ENCODE measurements around the gene GID4. TPM values are rescaled to one million over a fixed set of nuclear protein-coding genes. Genes with fewer than 3 reads are reported as not detected.

The GID4 gene
- total and polyA plus RNA-seq, 3 experiments from 2014 or later: 8.5 to 11.1 (median 9.8) TPM

DNA sequence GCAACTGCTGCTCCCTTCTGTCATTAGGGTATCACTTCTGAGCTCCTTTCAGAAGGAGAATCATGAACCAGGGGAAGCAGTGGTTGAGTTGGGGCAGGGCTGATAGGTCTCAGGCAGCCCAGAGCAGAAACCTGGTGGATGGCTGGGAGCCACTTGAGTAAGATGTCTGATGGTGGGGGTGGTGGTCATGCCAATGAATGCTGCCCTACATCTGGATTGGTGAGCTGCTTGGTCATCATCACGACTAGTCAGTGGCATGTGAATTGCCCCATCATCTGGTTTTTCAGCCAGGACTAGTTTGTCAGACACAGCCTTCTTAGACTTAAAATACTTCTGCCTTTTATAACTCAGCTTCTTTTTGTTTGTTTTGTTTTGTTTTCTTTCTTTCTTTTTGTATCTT, 2.6 kb downstream of the GID4 start:
- H3K27me3 Mint-ChIP-seq: peaks cover 0 to 1% of the 10 kb centered on the region in 2 donors
- no peaks in the 10 kb centered on the region for H3K27me3 ChIP-seq (ENCODE audit: insufficient read depth, low read length, poor library complexity, severe bottlenecking)
- H3K4me3 ChIP-seq (ENCODE audit: low read length): no peak overlapping the region
- peaks cover 29% of the 10 kb centered on the region for H3K4me1 ChIP-seq (ENCODE audit: insufficient read depth, low read length)
- H3K27ac ChIP-seq (ENCODE audit: low read depth, low read length): no peak overlapping the region
- ChIA-PET POLR2A (no interaction called here), CTCF (no interaction called here)
- no peaks in the 10 kb centered on the region for H3K9me3 Mint-ChIP-seq
- H3K9me3 ChIP-seq (ENCODE audit: low read length): no peaks in the 10 kb centered on the region
- H3K4me1 Mint-ChIP-seq: peaks cover 46 to 61% (median 55%) of the 10 kb centered on the region in 3 donors
- H3K27ac Mint-ChIP-seq: peak overlapping the region in 7 of 8 donors; percentile 38 to 81 (median 72)
- H3K4me3 Mint-ChIP-seq: peak overlapping the region; percentile 0 to 97 (median 86)
- no peak for DNase-seq
- H3K36me3 Mint-ChIP-seq: peaks cover 0 to 26% (median 4%) of the 10 kb centered on the region in 3 donors
- H3K36me3 ChIP-seq (ENCODE audit: insufficient read depth, low read length): peaks cover 4% of the 10 kb centered on the region

DNA sequence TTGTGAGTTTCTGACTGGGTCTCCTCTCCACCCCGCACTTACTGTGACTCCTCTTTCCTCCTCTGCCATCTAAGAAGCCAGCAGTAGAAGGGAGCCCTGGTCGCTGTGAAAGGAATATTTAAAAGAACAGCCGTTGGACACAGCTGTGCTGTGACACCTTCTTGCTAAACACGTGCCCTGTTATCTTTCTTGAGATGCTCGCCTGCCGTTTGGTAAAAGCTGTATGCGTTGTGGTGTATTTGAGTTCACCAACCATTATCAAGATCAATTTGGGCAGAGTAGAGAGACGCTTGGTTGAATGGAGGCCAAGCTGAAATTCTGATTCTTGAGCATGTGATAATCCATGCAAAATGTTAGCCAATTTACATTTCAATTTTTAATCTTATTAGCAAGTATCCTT, 3.8 kb downstream of the GID4 start:
- Mint-ChIP-seq H3K4me3 (peak overlapping the region in 3 of 7 donors; percentile 68 to 95 (median 69)), H3K27ac (peak overlapping the region in 1 of 8 donors; percentile 15), H3K4me1 (peaks cover 39 to 51% (median 45%) of the 10 kb centered on the region in 3 donors), H3K36me3 (peaks cover 0 to 35% (median 8%) of the 10 kb centered on the region in 3 donors), H3K9me3 (no peaks in the 10 kb centered on the region), H3K27me3 (peaks cover 0 to 1% of the 10 kb centered on the region in 2 donors)
- ChIA-PET POLR2A (no interaction called here), CTCF (no interaction called here)
- H3K4me3 ChIP-seq (ENCODE audit: low read length): no peak overlapping the region
- H3K27ac ChIP-seq (ENCODE audit: low read depth, low read length): no peak overlapping the region
- DNase-seq: no peak
- peaks cover 22% of the 10 kb centered on the region for H3K4me1 ChIP-seq (ENCODE audit: insufficient read depth, low read length)
- no peaks in the 10 kb centered on the region for H3K9me3 ChIP-seq (ENCODE audit: low read length)
- no peaks in the 10 kb centered on the region for H3K27me3 ChIP-seq (ENCODE audit: insufficient read depth, low read length, poor library complexity, severe bottlenecking)
- H3K36me3 ChIP-seq (ENCODE audit: insufficient read depth, low read length): peaks cover 4% of the 10 kb centered on the region

DNA sequence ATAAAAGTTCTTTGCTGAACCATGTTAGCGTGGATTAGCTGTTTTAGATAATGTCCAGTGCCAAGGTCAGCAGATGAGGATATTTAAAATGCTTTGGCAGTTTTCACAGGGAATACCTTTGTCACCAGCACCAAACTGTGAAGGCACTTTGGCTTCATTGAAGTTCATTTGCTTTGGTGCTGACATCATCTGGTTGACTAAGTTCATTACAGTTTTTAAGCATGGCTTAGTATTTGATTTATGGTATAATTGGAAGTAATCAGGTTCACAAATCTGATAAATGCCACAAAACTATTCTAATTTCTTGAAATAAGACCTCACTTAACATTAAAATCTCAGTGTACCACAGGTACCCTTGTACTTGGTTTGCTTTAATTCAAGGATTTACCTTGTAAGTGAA, 4.3 kb downstream of the GID4 start:
- POLR2A ChIA-PET: no interaction called here
- Histone ChIP-seq H3K9me3 (ENCODE audit: low read length) (no peaks in the 10 kb centered on the region), H3K4me1 (ENCODE audit: insufficient read depth, low read length) (peaks cover 17% of the 10 kb centered on the region), H3K27me3 (ENCODE audit: insufficient read depth, low read length, poor library complexity, severe bottlenecking) (no peaks in the 10 kb centered on the region), H3K4me3 (ENCODE audit: low read length) (no peak overlapping the region), H3K36me3 (ENCODE audit: insufficient read depth, low read length) (peaks cover 4% of the 10 kb centered on the region), H3K27ac (ENCODE audit: low read depth, low read length) (no peak overlapping the region)
- H3K4me1 Mint-ChIP-seq: peaks cover 34 to 46% (median 40%) of the 10 kb centered on the region in 3 donors
- H3K4me3 Mint-ChIP-seq: peak overlapping the region in 1 of 7 donors; percentile 95
- no peak for DNase-seq
- H3K9me3 Mint-ChIP-seq: no peaks in the 10 kb centered on the region
- CTCF ChIA-PET: no interaction called here
- peak overlapping the region in 1 of 8 donors; percentile 15 for H3K27ac Mint-ChIP-seq
- peaks cover 0 to 1% of the 10 kb centered on the region in 2 donors for H3K27me3 Mint-ChIP-seq
- H3K36me3 Mint-ChIP-seq: peaks cover 0 to 38% (median 8%) of the 10 kb centered on the region in 3 donors

DNA sequence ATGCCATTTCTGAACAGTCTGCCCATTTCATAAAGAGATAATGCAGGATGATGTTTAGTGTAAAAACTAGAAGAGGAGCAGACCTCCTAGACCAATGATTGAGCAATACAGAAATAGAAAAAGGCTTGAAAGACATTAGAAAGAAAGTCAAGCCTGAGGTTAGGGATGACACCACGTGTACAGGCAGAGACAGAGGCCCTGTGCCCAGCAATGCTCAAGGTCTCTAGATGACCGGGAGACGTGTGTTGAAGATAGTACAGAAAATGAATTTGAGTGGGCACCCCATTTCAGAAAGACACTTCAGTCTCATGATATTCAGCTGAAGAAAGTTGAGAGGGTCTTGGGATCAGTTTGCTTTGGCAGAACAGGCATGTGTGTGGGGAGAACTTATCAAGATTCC, 5.4 kb downstream of the GID4 start:
- H3K27me3 Mint-ChIP-seq: no peaks in the 10 kb centered on the region
- Histone ChIP-seq H3K27ac (ENCODE audit: low read depth, low read length) (no peak overlapping the region), H3K4me3 (ENCODE audit: low read length) (no peak overlapping the region), H3K36me3 (ENCODE audit: insufficient read depth, low read length) (peaks cover 4% of the 10 kb centered on the region), H3K9me3 (ENCODE audit: low read length) (no peaks in the 10 kb centered on the region), H3K4me1 (ENCODE audit: insufficient read depth, low read length) (peaks cover 16% of the 10 kb centered on the region), H3K27me3 (ENCODE audit: insufficient read depth, low read length, poor library complexity, severe bottlenecking) (no peaks in the 10 kb centered on the region)
- no peak for DNase-seq
- no peaks in the 10 kb centered on the region for H3K9me3 Mint-ChIP-seq
- peaks cover 27 to 37% (median 31%) of the 10 kb centered on the region in 3 donors for H3K4me1 Mint-ChIP-seq
- H3K4me3 Mint-ChIP-seq: no peak overlapping the region
- H3K36me3 Mint-ChIP-seq: peaks cover 0 to 35% (median 10%) of the 10 kb centered on the region in 3 donors
- POLR2A ChIA-PET: no interaction called here
- CTCF ChIA-PET: no interaction called here
- peak overlapping the region in 1 of 8 donors; percentile 32 for H3K27ac Mint-ChIP-seq

DNA sequence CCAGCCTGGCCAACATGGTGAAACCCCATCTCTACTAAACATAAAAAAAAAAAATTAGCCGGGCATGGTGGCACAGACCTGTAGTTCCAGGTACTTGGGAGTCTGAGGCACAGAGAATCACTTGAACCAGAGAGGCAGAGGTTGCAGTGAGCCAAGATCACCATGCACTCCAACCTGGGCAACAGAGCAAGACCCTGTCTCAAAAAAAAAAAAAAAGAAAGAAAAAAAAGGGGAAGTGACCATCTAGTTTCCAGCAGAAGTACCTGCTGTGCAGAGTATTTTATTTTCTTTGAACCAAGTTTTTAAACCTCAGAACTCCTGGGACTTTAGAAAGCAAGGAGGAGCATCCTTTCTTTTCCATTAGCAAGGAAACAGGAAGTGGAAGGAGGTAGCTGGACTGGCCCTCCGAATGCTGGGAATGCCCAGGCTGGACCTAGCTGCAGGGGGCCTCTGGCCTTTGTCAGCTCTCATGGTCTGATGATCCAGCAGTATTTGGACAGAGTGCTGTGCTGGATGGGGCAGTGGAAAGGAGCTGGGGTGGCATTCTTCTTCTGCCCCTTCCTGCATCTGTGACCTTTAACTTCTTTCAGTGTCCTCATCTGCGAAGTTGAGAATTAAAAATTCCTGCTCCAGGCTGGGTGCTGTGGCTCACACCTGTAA, 6.6 kb downstream of the GID4 start:
- peaks cover 0 to 32% (median 12%) of the 10 kb centered on the region in 3 donors for H3K36me3 Mint-ChIP-seq
- Histone ChIP-seq H3K36me3 (ENCODE audit: insufficient read depth, low read length) (peaks cover 4% of the 10 kb centered on the region), H3K27ac (ENCODE audit: low read depth, low read length) (no peak overlapping the region), H3K27me3 (ENCODE audit: insufficient read depth, low read length, poor library complexity, severe bottlenecking) (no peaks in the 10 kb centered on the region), H3K9me3 (ENCODE audit: low read length) (no peaks in the 10 kb centered on the region), H3K4me1 (ENCODE audit: insufficient read depth, low read length) (peaks cover 5% of the 10 kb centered on the region), H3K4me3 (ENCODE audit: low read length) (no peak overlapping the region)
- POLR2A ChIA-PET: no interaction called here
- H3K27ac Mint-ChIP-seq: no peak overlapping the region
- no peaks in the 10 kb centered on the region for H3K9me3 Mint-ChIP-seq
- H3K27me3 Mint-ChIP-seq: no peaks in the 10 kb centered on the region
- H3K4me3 Mint-ChIP-seq: no peak overlapping the region
- H3K4me1 Mint-ChIP-seq: peaks cover 19 to 28% (median 22%) of the 10 kb centered on the region in 3 donors
- no peak for DNase-seq
- CTCF ChIA-PET: no interaction called here

DNA sequence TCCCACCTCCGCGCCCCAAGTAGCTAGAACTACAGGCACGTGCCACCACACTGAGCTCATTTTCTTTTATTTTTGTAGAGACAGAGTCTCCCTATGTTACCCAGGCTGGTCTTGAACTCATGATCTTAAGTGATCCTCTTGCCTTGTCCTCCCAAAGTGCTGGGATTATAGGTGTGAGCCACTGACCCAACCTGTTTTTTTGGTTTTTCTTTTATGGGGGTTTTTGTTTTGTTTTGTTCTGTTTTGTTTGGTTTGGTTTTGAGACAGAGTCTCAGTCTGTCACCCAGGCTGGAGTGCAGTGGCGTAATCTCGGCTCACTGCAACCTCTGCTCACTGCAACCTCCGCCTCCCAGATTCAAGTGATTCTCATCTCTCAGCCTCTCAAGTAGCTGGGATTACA, 16.4 kb downstream of the GID4 start:
- Histone ChIP-seq H3K36me3 (ENCODE audit: insufficient read depth, low read length) (peaks cover 16% of the 10 kb centered on the region), H3K4me3 (ENCODE audit: low read length) (no peak overlapping the region), H3K4me1 (ENCODE audit: insufficient read depth, low read length) (no peaks in the 10 kb centered on the region), H3K9me3 (ENCODE audit: low read length) (no peaks in the 10 kb centered on the region), H3K27me3 (ENCODE audit: insufficient read depth, low read length, poor library complexity, severe bottlenecking) (no peaks in the 10 kb centered on the region), H3K27ac (ENCODE audit: low read depth, low read length) (no peak overlapping the region)
- H3K4me3 Mint-ChIP-seq: no peak overlapping the region
- H3K9me3 Mint-ChIP-seq: no peaks in the 10 kb centered on the region
- no peak for DNase-seq
- H3K27me3 Mint-ChIP-seq: no peaks in the 10 kb centered on the region
- peaks cover 0 to 65% (median 14%) of the 10 kb centered on the region in 3 donors for H3K36me3 Mint-ChIP-seq
- no peaks in the 10 kb centered on the region for H3K4me1 Mint-ChIP-seq
- ChIA-PET CTCF (no interaction called here), POLR2A (no interaction called here)
- no peak overlapping the region for H3K27ac Mint-ChIP-seq

DNA sequence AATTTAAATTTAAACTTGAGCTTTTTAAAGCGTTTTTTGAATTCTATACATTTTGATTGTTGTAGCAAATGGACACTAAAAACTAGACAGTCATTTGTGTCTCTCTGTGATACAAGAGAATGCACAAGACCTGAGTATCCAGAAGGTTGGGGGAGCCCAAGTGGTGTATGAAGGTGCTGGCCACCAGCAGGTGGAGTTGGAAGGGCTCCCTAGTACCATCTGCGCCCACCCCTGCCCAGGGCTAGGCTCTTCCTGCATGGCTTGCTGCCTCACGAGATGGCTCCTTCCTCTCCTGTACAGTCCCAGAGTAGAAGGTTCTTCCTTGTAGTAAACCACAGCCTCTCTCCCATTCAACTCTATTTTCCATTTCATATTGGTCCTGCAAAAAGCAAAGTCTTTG, 17.0 kb downstream of the GID4 start:
- Histone ChIP-seq H3K27ac (ENCODE audit: low read depth, low read length) (no peak overlapping the region), H3K9me3 (ENCODE audit: low read length) (no peaks in the 10 kb centered on the region), H3K4me3 (ENCODE audit: low read length) (no peak overlapping the region), H3K36me3 (ENCODE audit: insufficient read depth, low read length) (peaks cover 16% of the 10 kb centered on the region), H3K4me1 (ENCODE audit: insufficient read depth, low read length) (no peaks in the 10 kb centered on the region), H3K27me3 (ENCODE audit: insufficient read depth, low read length, poor library complexity, severe bottlenecking) (no peaks in the 10 kb centered on the region)
- no peak for DNase-seq
- Mint-ChIP-seq H3K27me3 (no peaks in the 10 kb centered on the region), H3K4me3 (no peak overlapping the region), H3K4me1 (no peaks in the 10 kb centered on the region), H3K9me3 (no peaks in the 10 kb centered on the region), H3K27ac (no peak overlapping the region), H3K36me3 (peaks cover 0 to 68% (median 12%) of the 10 kb centered on the region in 3 donors)
- CTCF ChIA-PET: no interaction called here
- POLR2A ChIA-PET: interaction anchor here (0.6 kb wide), 1 partner anchor 12 kb away, joined by 3 read pairs; no protein-coding TSS in a partner anchor

DNA sequence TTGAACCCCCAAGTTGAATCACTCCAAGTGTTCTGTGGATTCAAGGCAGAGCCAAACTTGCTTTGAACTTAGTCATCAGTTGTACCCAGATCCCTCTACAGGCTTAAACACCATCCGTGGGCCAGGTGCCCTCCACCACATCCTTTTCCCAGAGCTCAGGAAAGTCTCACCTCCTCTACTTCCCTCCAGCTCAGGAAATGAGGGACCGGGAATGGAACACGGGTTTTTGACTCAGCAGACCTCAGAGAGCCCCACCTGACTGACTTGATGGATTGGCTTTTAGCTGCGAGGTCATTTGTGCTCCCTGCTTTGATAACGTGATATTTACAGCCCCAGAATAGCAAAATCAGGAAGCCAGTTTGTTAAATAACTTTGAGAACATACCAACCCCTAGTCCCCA, 20.1 kb downstream of the GID4 start:
- Mint-ChIP-seq H3K36me3 (peaks cover 0 to 83% (median 7%) of the 10 kb centered on the region in 3 donors), H3K27me3 (no peaks in the 10 kb centered on the region), H3K4me3 (no peak overlapping the region), H3K4me1 (no peaks in the 10 kb centered on the region), H3K27ac (peak overlapping the region in 3 of 8 donors; percentile 22 to 81 (median 23)), H3K9me3 (no peaks in the 10 kb centered on the region)
- Histone ChIP-seq H3K36me3 (ENCODE audit: insufficient read depth, low read length) (peaks cover 21% of the 10 kb centered on the region), H3K4me3 (ENCODE audit: low read length) (no peak overlapping the region), H3K27ac (ENCODE audit: low read depth, low read length) (no peak overlapping the region), H3K27me3 (ENCODE audit: insufficient read depth, low read length, poor library complexity, severe bottlenecking) (no peaks in the 10 kb centered on the region), H3K4me1 (ENCODE audit: insufficient read depth, low read length) (no peaks in the 10 kb centered on the region), H3K9me3 (ENCODE audit: low read length) (no peaks in the 10 kb centered on the region)
- CTCF ChIA-PET: no interaction called here
- POLR2A ChIA-PET: interaction anchor here (0.8 kb wide), 1 partner anchor 12 kb away, joined by 3 read pairs; no protein-coding TSS in a partner anchor
- DNase-seq: no peak

Measured in CD8-positive, alpha-beta memory T cell (primary cell).